HepG2 (cell line): ENCODE data around the gene ADARB1. TPM values are rescaled to one million over a fixed set of nuclear protein-coding genes. Genes with fewer than 3 reads are reported as not detected.

ENCODE experiments used
- ATAC-seq: fragments of 200-7000 bp; cut with Tn5 transposase; 3 replicates; pipeline ENCODE4 v1.9.1; 2020; ENCODE audit warnings: mild to moderate bottlenecking, moderate library complexity
- BruUV-seq: library from RNA; stranded (reverse); fragments of 400-500 nt; replicated peaks from 2 replicates; lab custom pipeline; 2021; lab: Mats Ljungman, UMichigan
- CTCF ChIA-PET: fragments of 300-600 bp; formaldehyde crosslinking; extraction: SDS; loops from one replicate; lab custom pipeline; 2021; ENCODE audit warnings: low total read pairs, inconsistent platforms, low intra/inter-chr PET ratio; lab: Yijun Ruan, JAX
- POLR2A ChIA-PET: fragments of 350-600 bp; sonication (Branson Sonifier 250); formaldehyde crosslinking; loops from one replicate; lab custom pipeline; 2020; ENCODE audit warnings: antibody characterized with exemption, inconsistent platforms; lab: Yijun Ruan, JAX
- DNase-seq: peaks from one replicate; pipeline ENCODE4 v3.0.0-alpha.2; 2015; ENCODE audit warnings: low spot score
- FAIRE-seq: peaks from 3 replicates; lab custom pipeline; 2011; peaks lifted over from hg19 to GRCh38; lab: Jason Lieb, UNC
- H2AFZ ChIP-seq: one replicate; pipeline ENCODE4 v1.6.1; 2011; ENCODE audit warnings: low read length, inconsistent platforms
- H3K27ac ChIP-seq: fragments of 300-600 bp; 3 replicates; pipeline ENCODE4 v1.8.0; 2011; ENCODE audit warnings: mixed run types, mild to moderate bottlenecking, mixed read lengths, low read length, inconsistent platforms; ENCODE audit not compliant: insufficient read depth; ENCODE audit errors: extremely low read length
- H3K27me3 ChIP-seq, 2 experiments: fragments of 200-600 bp in 1 of 2; 2 replicates in 1 of 2; 3 replicates in 1 of 2; pipeline versions ENCODE4 v1.6.0 to v1.8.0; 2011; ENCODE audit warnings: low read length in 2 of 2, mild to moderate bottlenecking in 2 of 2, moderate library complexity in 2 of 2, inconsistent platforms in 1 of 2; ENCODE audit not compliant: insufficient read depth in 2 of 2, control insufficient read depth in 1 of 2
- H3K36me3 ChIP-seq, 2 experiments: fragments of 200-600 bp in 1 of 2; replicated peaks in 1 of 2; 2 replicates in 1 of 2; 3 replicates in 1 of 2; pipeline versions ENCODE4 v1.5.1 to v1.8.0; 2011; ENCODE audit warnings: low read length in 2 of 2, inconsistent platforms in 1 of 2; ENCODE audit not compliant: insufficient read depth in 2 of 2, control insufficient read depth in 1 of 2
- H3K4me1 ChIP-seq: 2 replicates; pipeline ENCODE4 v1.5.1; 2012; ENCODE audit warnings: low read length, inconsistent platforms; ENCODE audit not compliant: insufficient read depth
- H3K4me2 ChIP-seq: 2 replicates; pipeline ENCODE4 v1.6.0; 2011; ENCODE audit warnings: low read depth, low read length, inconsistent platforms
- H3K4me3 ChIP-seq, 3 experiments: fragments of 200-600 bp in 1 of 3; sonication (generic), shearing (Covaris generic) in 1 of 3; replicated peaks in 1 of 3; 2 replicates each; pipeline ENCODE4 v1.5.1; 2011 to 2016; ENCODE audit warnings: low read length in 3 of 3, inconsistent platforms in 2 of 3, low read depth in 2 of 3, mild to moderate bottlenecking in 2 of 3, control low read depth in 1 of 3, mixed read lengths in 1 of 3; ENCODE audit not compliant: insufficient read depth in 1 of 3
- H3K79me2 ChIP-seq: one replicate; pipeline ENCODE4 v1.6.1; 2011; ENCODE audit warnings: low read length, inconsistent platforms; ENCODE audit not compliant: insufficient read depth
- H3K9ac ChIP-seq: 2 replicates; pipeline ENCODE4 v1.6.0; 2011; ENCODE audit warnings: mild to moderate bottlenecking, low read depth, low read length, inconsistent platforms; ENCODE audit not compliant: insufficient read depth
- H3K9me3 ChIP-seq: 2 replicates; pipeline ENCODE4 v1.5.1; 2012; ENCODE audit warnings: mild to moderate bottlenecking, low read length
- H4K20me1 ChIP-seq: 2 replicates; pipeline ENCODE4 v1.6.0; 2011; ENCODE audit warnings: inconsistent platforms, mild to moderate bottlenecking, low read length, moderate library complexity; ENCODE audit not compliant: insufficient read depth
- AHR ChIP-seq: IDR thresholded peaks from 2 replicates; pipeline ENCODE4 v1.6.1; 2018; ENCODE audit warnings: missing genetic modification reagents, missing compliant biosample characterization
- HIVEP1 ChIP-seq: sonication (generic); formaldehyde crosslinking; IDR thresholded peaks from 2 replicates; pipeline ENCODE4 v1.4.0; 2020; ENCODE audit warnings: mild to moderate bottlenecking, missing genetic modification reagents
- NONO ChIP-seq, 2 experiments: fragments of 450-650 bp in 1 of 2; sonication (generic) in 1 of 2; formaldehyde crosslinking in 1 of 2; IDR thresholded peaks in 1 of 2; conservative IDR thresholded peaks in 1 of 2; 2 replicates each; pipeline versions ENCODE4 v1.6.1 to v1.8.0; 2017 to 2022; ENCODE audit warnings: mild to moderate bottlenecking in 1 of 2, missing genetic modification reagents in 1 of 2, moderate library complexity in 1 of 2
- PHF8 ChIP-seq: sonication (generic); formaldehyde crosslinking; IDR thresholded peaks from 2 replicates; pipeline ENCODE4 v1.5.0; 2020; ENCODE audit warnings: missing genetic modification reagents
- SPEN ChIP-seq: sonication (generic); formaldehyde crosslinking; IDR thresholded peaks from 2 replicates; pipeline ENCODE4 v1.5.1; 2020; ENCODE audit warnings: low read depth, mild to moderate bottlenecking, missing genetic modification reagents
- ZBTB1 ChIP-seq: sonication (generic); formaldehyde crosslinking; IDR thresholded peaks from 2 replicates; pipeline ENCODE4 v1.4.0; 2020; ENCODE audit warnings: missing genetic modification reagents, borderline replicate concordance
- ZC3H13 ChIP-seq: sonication (generic); formaldehyde crosslinking; IDR thresholded peaks from 2 replicates; pipeline ENCODE4 v1.8.1; 2023; ENCODE audit warnings: mild to moderate bottlenecking, missing genetic modification reagents, moderate library complexity
- ZNF33B ChIP-seq: sonication (generic); formaldehyde crosslinking; IDR thresholded peaks from 2 replicates; pipeline ENCODE4 v1.5.1; 2020; ENCODE audit warnings: mild to moderate bottlenecking, missing genetic modification reagents
- WGBS: methylation state at CpG from one replicate; pipeline ENCODE4 v1.1.6; 2017; ENCODE audit warnings: low lambda C conversion rate; 5-methylcytosine and 5-hydroxymethylcytosine counted together
- in situ Hi-C: cut with HindIII; loops from 2 replicates; pipeline ENCODE4 v1.10.0; 2017; ENCODE audit warnings: low pct_unique_long_range_greater_than_20kb; ENCODE audit not compliant: extremely low pct_ligation_motif_present
- intact Hi-C: fragments of 100-400 bp; cut with micrococcal nuclease; formaldehyde crosslinking; loops from one replicate; pipeline ENCODE4 v1.10.0; 2022; ENCODE audit not compliant: unreplicated experiment
- polyA plus RNA-seq, 8 experiments: library from polyadenylated mRNA; depleted of rRNA in 3 of 8; stranded (reverse) in 7 of 8; unstranded in 1 of 8; fragments of >200 nt; fragmentation: Illumina TruSeq in 4 of 8; extraction: Trizol in 4 of 8; gene quantifications; 2 replicates each; pipeline versions ENCODE4 v1.2.1 to v1.2.3, GENCODE V29; 2011 to 2016; ENCODE audit warnings: low read depth in 4 of 8, missing spikeins in 1 of 8, mixed read lengths in 1 of 8; ENCODE audit not compliant: insufficient read depth in 1 of 8
- total RNA-seq, 5 experiments: library from RNA; depleted of rRNA; stranded (reverse); fragments of >200 nt; fragmentation: Illumina TruSeq; extraction: Trizol; gene quantifications; 2 replicates each; pipeline ENCODE4 v1.2.3, GENCODE V29; 2016; ENCODE audit warnings: low read depth in 1 of 5

ADARB1 gene
- total and polyA plus RNA-seq, 2 of the 13 experiments (the other 11 are each of a cell fraction or from before 2014, with no cell fraction given) = 6.6 to 10.0 TPM

GRCh38 chr21:45120975-45121374 lies 46.6 kb downstream of the ADARB1 start:
- CTCF ChIA-PET = no interaction called here
- intact Hi-C loops = no loop called here

GRCh38 chr21:45122030-45122429 lies 47.6 kb downstream of the ADARB1 start:
- no peak for FAIRE-seq
- DNase-seq = no peak
- POLR2A ChIA-PET = interaction anchor here (1.0 kb wide), 1 partner anchor 49 kb away, joined by 4 read pairs; no protein-coding TSS in a partner anchor
- Histone ChIP-seq H3K4me1 (peaks cover 17% of the 10 kb centered on the region), H3K36me3 (no peaks in the 10 kb centered on the region; a peak in 2 of 5 replicates), H3K4me3 (no peak overlapping the region), H3K4me2 (no peak overlapping the region), H4K20me1 (no peaks in the 10 kb centered on the region), H3K9ac (no peak overlapping the region), H3K27me3 (no peaks in the 10 kb centered on the region), H3K79me2 (no peaks in the 10 kb centered on the region), H3K27ac (no peak overlapping the region), H2AFZ (no peak overlapping the region), H3K9me3 (no peaks in the 10 kb centered on the region)
- no peak for ATAC-seq
- TF ChIP-seq ZBTB1 = no peak
- TF ChIP-seq SPEN (CRISPR knock-in tag) = no peak
- TF ChIP-seq ZNF33B (CRISPR knock-in tag) = no peak
- no peak for TF ChIP-seq AHR
- TF ChIP-seq ZC3H13 (CRISPR knock-in tag) = no peak
- no peak for TF ChIP-seq NONO (IDR thresholded peaks at IDR 0.05)
- no peak for TF ChIP-seq NONO (CRISPR knock-in tag; conservative IDR thresholded peaks at IDR 0.05)
- TF ChIP-seq PHF8 = no peak
- no TSS peak for BruUV-seq
- intact Hi-C loops (no loop called here), in situ Hi-C loops (no loop called here)
- WGBS = 95% methylated on average over 6 of the region's 6 CpGs
- CTCF ChIA-PET = no interaction called here

More at GRCh38 chr21:45120975-45121374, 46.6 kb downstream of the ADARB1 start:
- in situ Hi-C loops = no loop called here
- Histone ChIP-seq H3K27ac (no peak overlapping the region), H4K20me1 (no peaks in the 10 kb centered on the region), H3K4me1 (peaks cover 17% of the 10 kb centered on the region), H2AFZ (no peak overlapping the region), H3K4me3 (no peak overlapping the region), H3K9ac (no peak overlapping the region), H3K36me3 (no peaks in the 10 kb centered on the region; a peak in 3 of 5 replicates), H3K4me2 (no peak overlapping the region), H3K27me3 (no peaks in the 10 kb centered on the region), H3K9me3 (no peaks in the 10 kb centered on the region), H3K79me2 (no peaks in the 10 kb centered on the region)
- no peak for DNase-seq
- BruUV-seq = no TSS peak
- TF ChIP-seq HIVEP1 (CRISPR knock-in tag) = no peak
- no peak for ATAC-seq
- 98% methylated on average over 6 of the region's 6 CpGs for WGBS
- FAIRE-seq = no peak
- POLR2A ChIA-PET = no interaction called here
